H1 (cell line): ENCODE results near the gene RPL28. TPM values are rescaled to one million over a fixed set of nuclear protein-coding genes. Genes with fewer than 3 reads are reported as not detected.

ENCODE experiments used
- CBX5 ChIP-seq: fragments of 300-800, 300-1000 bp; sonication (generic); IDR thresholded peaks from 2 replicates; pipeline ENCODE4 v1.7.1; 2016; ENCODE audit warnings: antibody characterized with exemption, low read length, low read depth
- EGR1 ChIP-seq: IDR thresholded peaks from 2 replicates; pipeline ENCODE4 v1.6.1; 2011; ENCODE audit warnings: low read depth, low read length, borderline replicate concordance
- EP300 ChIP-seq, 2 experiments: IDR thresholded peaks; 1 replicate in 1 of 2; 2 replicates in 1 of 2; pipeline ENCODE4 v1.6.1; 2011 to 2012; ENCODE audit warnings: low read depth in 2 of 2, low read length in 2 of 2, mild to moderate bottlenecking in 2 of 2, borderline replicate concordance in 1 of 2, inconsistent platforms in 1 of 2, moderate library complexity in 1 of 2
- EZH2 ChIP-seq: fragments of 200-600 bp; sonication (generic); IDR thresholded peaks from 2 replicates; pipeline ENCODE4 v1.7.1; 2012; ENCODE audit warnings: low read depth, mild to moderate bottlenecking, moderate library complexity, low read length, inconsistent platforms; ENCODE audit not compliant: severe bottlenecking
- JUN ChIP-seq: IDR thresholded peaks from 2 replicates; pipeline ENCODE4 v1.6.1; 2011; ENCODE audit warnings: low read depth, mild to moderate bottlenecking, improper control_type of control experiment, low read length
- NRF1 ChIP-seq: IDR thresholded peaks from 2 replicates; pipeline ENCODE4 v1.6.1; 2011; ENCODE audit warnings: mild to moderate bottlenecking, low read depth, low read length, improper control_type of control experiment
- PHF8 ChIP-seq: fragments of 200-600 bp; sonication (generic); conservative IDR thresholded peaks from 2 replicates; pipeline ENCODE4 v1.7.1; 2012; ENCODE audit warnings: low read depth, mild to moderate bottlenecking, inconsistent platforms, low read length, moderate library complexity
- POLR2A ChIP-seq, 2 experiments: IDR thresholded peaks; 1 replicate in 1 of 2; 2 replicates in 1 of 2; pipeline ENCODE4 v1.6.1; 2011; ENCODE audit warnings: low read depth in 2 of 2, low read length in 2 of 2, mild to moderate bottlenecking in 2 of 2; ENCODE audit errors: control extremely low read depth in 1 of 2
- POU5F1 ChIP-seq: IDR thresholded peaks from 2 replicates; pipeline ENCODE4 v1.6.1; 2011; ENCODE audit warnings: low read depth, mild to moderate bottlenecking, low read length, moderate library complexity
- RAD21 ChIP-seq, 2 experiments: IDR thresholded peaks in 1 of 2; conservative IDR thresholded peaks in 1 of 2; 2 replicates each; pipeline ENCODE4 v1.6.1; 2011; ENCODE audit warnings: low read depth in 2 of 2, low read length in 2 of 2, improper control_type of control experiment in 1 of 2, inconsistent platforms in 1 of 2, mild to moderate bottlenecking in 1 of 2, moderate library complexity in 1 of 2
- SAP30 ChIP-seq: fragments of 300-600 bp; sonication (generic); IDR thresholded peaks from 2 replicates; pipeline ENCODE4 v1.7.1; 2012; ENCODE audit warnings: low read length, moderate library complexity, mild to moderate bottlenecking, inconsistent platforms; ENCODE audit not compliant: insufficient read depth, insufficient replicate concordance
- TAF7 ChIP-seq: optimal IDR thresholded peaks from 2 replicates; pipeline ENCODE3; 2011; ENCODE audit warnings: low read depth, mild to moderate bottlenecking, inconsistent platforms, low read length, moderate library complexity, borderline replicate concordance
- ZNF274 ChIP-seq: IDR thresholded peaks from 2 replicates; pipeline ENCODE4 v1.7.0; 2012; ENCODE audit warnings: low read length, borderline replicate concordance; ENCODE audit errors: extremely low read depth
- polyA plus RNA-seq, 7 experiments: library from polyadenylated mRNA; depleted of rRNA in 3 of 7; stranded (reverse) in 5 of 7; unstranded in 2 of 7; fragments of >200 nt in 5 of 7; fragments of 200-250 nt in 2 of 7; gene quantifications; 1 replicate in 5 of 7; 2 replicates in 1 of 7; 4 replicates in 1 of 7; pipeline versions ENCODE4 v1.2.1 to v1.2.3, GENCODE V29; 2011 to 2013; ENCODE audit warnings: missing spikeins in 2 of 7, mixed read lengths in 2 of 7
- total RNA-seq: library from RNA; stranded (reverse); fragmentation: NEBNext Ultra II Directional; extraction: Animal tissue kit (Norgen Biotek cat#: 25700); gene quantifications from 2 replicates; pipeline ENCODE4 v1.2.1, GENCODE V29; 2021

RPL28 gene
- total and polyA plus RNA-seq, 2 of the 8 experiments (the other 6 are each of a cell fraction or from before 2014, with no cell fraction given), result 2,123 to 8,402 TPM

- TF ChIP-seq PHF8 (0 out of 2 replicates have a peak, but pooled peaks have one; percentile 15), SAP30 (no peak), JUN (no peak), ZNF274 (no peak), EP300 (IDR thresholded peaks at IDR 0.05; ENCODE audit: borderline replicate concordance in 1 of 2, low read depth in 2 of 2, low read length in 2 of 2) (no peak), RAD21 (IDR thresholded peaks at IDR 0.05 in 1 of 2, conservative IDR thresholded peaks at IDR 0.05 in 1 of 2; ENCODE audit: low read depth in 2 of 2, low read length in 2 of 2) (no peak), CBX5 (no peak), TAF7 (no peak), POU5F1 (no peak), EZH2 (no peak), EGR1 (no peak), NRF1 (no peak), POLR2A (IDR thresholded peaks at IDR 0.05; ENCODE audit: control extremely low read depth in 1 of 2, low read depth in 2 of 2, low read length in 2 of 2) (no peak)
Measured at GRCh38 chr19:55369653-55370304, 16.0 kb upstream of the RPL28 start (continued).
